ENCODE measurements around the gene CHRNG. TPM values are rescaled to one million over a fixed set of nuclear protein-coding genes. Genes with fewer than 3 reads are reported as not detected.
A peak's percentile ranks its signal among the peaks of the same experiment; 100 is the strongest.

Gene CHRNG
- total RNA-seq, 3 donors from 2014 or later = not detected

- Histone ChIP-seq H3K36me3 (ENCODE audit: low read depth) (no peaks in the 10 kb centered on the region), H3K4me3 (no peak overlapping the region), H3K9me3 (no peaks in the 10 kb centered on the region), H3K4me1 (ENCODE audit: low read depth) (peaks cover 17% of the 10 kb centered on the region)
- TF ChIP-seq CTCF (IDR thresholded peaks at IDR 0.05) = no peak
- DNase-seq (no peak), ATAC-seq (no peak)
- intact Hi-C loops (cut with DNase I, micrococcal nuclease) = no loop called here
Measured at GRCh38 chr2:232522623-232523401, 16.7 kb upstream of the CHRNG start.

- no peak for TF ChIP-seq CTCF (IDR thresholded peaks at IDR 0.05)
- no peaks in the 10 kb centered on the region for H3K9me3 ChIP-seq
- H3K36me3 ChIP-seq (ENCODE audit: low read depth) = no peaks in the 10 kb centered on the region
- peaks cover 17% of the 10 kb centered on the region for H3K4me1 ChIP-seq (ENCODE audit: low read depth)
- no peak overlapping the region for H3K4me3 ChIP-seq
- ATAC-seq (no peak), DNase-seq (no peak)
- intact Hi-C loops (cut with DNase I, micrococcal nuclease) = no loop called here
Measured at GRCh38 chr2:232523402-232523681, 16.1 kb upstream of the CHRNG start.

GRCh38 chr2:232523682-232524597, 15.6 kb upstream of the CHRNG start:
- peaks cover 17% of the 10 kb centered on the region for H3K4me1 ChIP-seq (ENCODE audit: low read depth)
- no peak for TF ChIP-seq CTCF (IDR thresholded peaks at IDR 0.05)
- H3K36me3 ChIP-seq (ENCODE audit: low read depth) = no peaks in the 10 kb centered on the region
- H3K9me3 ChIP-seq = no peaks in the 10 kb centered on the region
- ATAC-seq = peak; percentile 48
- no peak overlapping the region for H3K4me3 ChIP-seq
- intact Hi-C loops (cut with DNase I, micrococcal nuclease) = no loop called here
- DNase-seq = no peak

GRCh38 chr2:232524771-232525170, 14.7 kb upstream of the CHRNG start:
- ATAC-seq (no peak), DNase-seq (peak in 1 of 3 donors; percentile 30)
- no peak overlapping the region for H3K4me3 ChIP-seq
- H3K4me1 ChIP-seq (ENCODE audit: low read depth) = peaks cover 17% of the 10 kb centered on the region
- H3K36me3 ChIP-seq (ENCODE audit: low read depth) = no peaks in the 10 kb centered on the region
- intact Hi-C loops (cut with DNase I, micrococcal nuclease) = no loop called here
- no peak for TF ChIP-seq CTCF (IDR thresholded peaks at IDR 0.05)
- no peaks in the 10 kb centered on the region for H3K9me3 ChIP-seq

- Histone ChIP-seq H3K4me3 (no peak overlapping the region), H3K4me1 (ENCODE audit: low read depth) (peaks cover 17% of the 10 kb centered on the region), H3K36me3 (ENCODE audit: low read depth) (no peaks in the 10 kb centered on the region), H3K9me3 (no peaks in the 10 kb centered on the region)
- intact Hi-C loops (cut with DNase I, micrococcal nuclease) = no loop called here
- TF ChIP-seq CTCF (IDR thresholded peaks at IDR 0.05) = no peak
- DNase-seq (peak in 1 of 3 donors; percentile 25), ATAC-seq (no peak)
Measured at GRCh38 chr2:232525199-232525598, 14.3 kb upstream of the CHRNG start.

All from mucosa of descending colon (tissue), 3 donors.